Stimulated activated CD4-positive, alpha-beta T cell treated with anti-CD3 and anti-CD28 coated beads, Interleukin-12 subunit alpha, Interleukin-12 subunit beta, amount 100 ng/mL, for 4 hours (primary cell): ENCODE results near the gene CTNND2.

Experiments
- DNase-seq: peaks from one replicate; pipeline ENCODE4 v3.0.0-alpha.2; 2020

Gene CTNND2

GRCh38 chr5:11579351-11579750 lies 324.9 kb downstream of the CTNND2 start:
- DNase-seq = no peak

- no peak for DNase-seq
Observed at GRCh38 chr5:11574787-11575186, 329.5 kb downstream of the CTNND2 start.

GRCh38 chr5:11573140-11573992 lies 330.9 kb downstream of the CTNND2 start:
- no peak for DNase-seq

GRCh38 chr5:11564706-11565105 lies 339.5 kb downstream of the CTNND2 start:
- DNase-seq = no peak

GRCh38 chr5:11563822-11564221 lies 340.4 kb downstream of the CTNND2 start:
- DNase-seq = no peak

GRCh38 chr5:11560915-11561697 lies 343.1 kb downstream of the CTNND2 start:
- no peak for DNase-seq

GRCh38 chr5:11557063-11557462 lies 347.2 kb downstream of the CTNND2 start:
- DNase-seq = no peak

GRCh38 chr5:11555171-11555570 lies 349.1 kb downstream of the CTNND2 start:
- no peak for DNase-seq

- DNase-seq = no peak
Observed at GRCh38 chr5:11547730-11548129, 356.5 kb downstream of the CTNND2 start.

- DNase-seq = no peak
Observed at GRCh38 chr5:11547140-11547539, 357.1 kb downstream of the CTNND2 start.

- no peak for DNase-seq
Observed at GRCh38 chr5:11540112-11540511, 364.1 kb downstream of the CTNND2 start.

GRCh38 chr5:11531811-11532555 lies 372.3 kb downstream of the CTNND2 start:
- no peak for DNase-seq

- no peak for DNase-seq
Observed at GRCh38 chr5:11528720-11529119, 375.5 kb downstream of the CTNND2 start.

- DNase-seq = no peak
Observed at GRCh38 chr5:11527652-11528349, 376.4 kb downstream of the CTNND2 start.

GRCh38 chr5:11525020-11525419 lies 379.2 kb downstream of the CTNND2 start:
- no peak for DNase-seq

GRCh38 chr5:11524188-11524587 lies 380.1 kb downstream of the CTNND2 start:
- DNase-seq = no peak

GRCh38 chr5:11522796-11523195 lies 381.4 kb downstream of the CTNND2 start:
- no peak for DNase-seq

GRCh38 chr5:11520241-11520930 lies 383.9 kb downstream of the CTNND2 start:
- DNase-seq = no peak

- DNase-seq = no peak
Observed at GRCh38 chr5:11519236-11519635, 385.0 kb downstream of the CTNND2 start.

- DNase-seq = no peak
Observed at GRCh38 chr5:11518676-11519075, 385.6 kb downstream of the CTNND2 start.

- no peak for DNase-seq
Observed at GRCh38 chr5:11514705-11515432, 389.4 kb downstream of the CTNND2 start.
